ENCODE results near the gene FAM72D.
"Not testable (repeated sequence)": the region's sequence is repeated elsewhere in the genome, so short reads cannot be mapped to it uniquely, and the experiment has no call there.

FAM72D gene

DNA sequence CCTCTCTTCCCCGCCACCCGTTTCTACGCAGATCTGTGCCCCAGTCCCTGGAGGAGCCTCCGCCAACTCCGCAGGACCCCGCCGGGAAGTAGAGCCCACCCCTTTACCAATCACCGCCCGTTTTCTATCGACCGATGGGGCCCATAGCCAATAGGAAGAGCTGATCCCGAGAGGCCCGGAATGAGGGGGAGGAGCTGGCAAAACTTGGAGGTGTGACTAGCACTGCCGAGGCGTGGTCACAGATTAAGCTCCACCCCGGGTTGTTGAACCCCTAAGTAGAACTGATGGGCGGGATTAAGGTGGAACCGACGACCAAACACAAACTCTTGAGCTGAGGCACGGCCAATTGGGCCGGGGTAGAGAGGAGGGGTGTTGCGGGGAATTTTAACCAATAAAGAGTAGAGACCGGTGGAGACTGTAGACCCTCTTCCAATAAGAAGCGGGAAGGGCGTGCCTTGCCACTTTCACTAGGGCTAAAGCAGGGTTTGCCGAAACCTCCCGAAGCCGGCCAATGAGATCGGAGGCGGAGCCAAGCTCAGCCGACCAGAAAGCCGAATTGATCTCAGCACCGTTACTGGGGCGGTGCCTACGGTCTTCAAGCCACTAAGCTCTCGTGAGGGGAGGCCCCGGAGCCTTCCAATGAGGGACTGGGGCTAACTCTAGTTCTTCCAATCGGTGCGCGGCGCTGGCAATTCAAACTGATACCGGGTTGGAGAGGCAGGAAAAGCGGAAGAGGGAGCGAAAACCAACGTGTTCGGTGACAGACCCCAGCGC, at the start of gene FAM72D, which contains the start of gene SRGAP2B:
FAM72D (plus strand) TSS at position 691 of the 774 bp plus-strand sequence. CDS start 874 bp downstream, outside the sequence.
SRGAP2B (minus strand) TSS at position 45 of the 774 bp plus-strand sequence. CDS start 2,427 bp downstream, outside the sequence.
- not testable (repeated sequence) for DNase-seq (ENCODE audit: low spot score)

DNA sequence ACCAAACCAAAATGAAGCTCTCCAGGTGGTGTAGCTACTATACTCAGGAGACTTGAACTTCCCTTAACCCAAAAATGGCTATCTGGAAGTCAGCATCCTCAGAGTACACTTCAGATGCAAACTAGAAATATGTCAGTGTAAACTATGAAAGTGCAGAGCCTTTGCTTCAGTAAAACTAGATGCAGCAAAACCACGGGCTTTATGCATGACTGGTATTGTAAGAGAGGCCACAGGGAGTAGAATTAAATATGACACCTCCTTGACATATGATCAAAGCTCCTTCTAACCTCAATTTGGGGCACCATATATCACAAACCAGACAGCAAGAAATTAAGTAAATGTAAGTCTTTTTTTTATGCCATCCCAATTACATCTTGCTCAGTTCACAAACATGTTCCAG, 48.2 kb upstream of the FAM72D start:
- not testable (repeated sequence) for DNase-seq (ENCODE audit: low spot score)

DNA sequence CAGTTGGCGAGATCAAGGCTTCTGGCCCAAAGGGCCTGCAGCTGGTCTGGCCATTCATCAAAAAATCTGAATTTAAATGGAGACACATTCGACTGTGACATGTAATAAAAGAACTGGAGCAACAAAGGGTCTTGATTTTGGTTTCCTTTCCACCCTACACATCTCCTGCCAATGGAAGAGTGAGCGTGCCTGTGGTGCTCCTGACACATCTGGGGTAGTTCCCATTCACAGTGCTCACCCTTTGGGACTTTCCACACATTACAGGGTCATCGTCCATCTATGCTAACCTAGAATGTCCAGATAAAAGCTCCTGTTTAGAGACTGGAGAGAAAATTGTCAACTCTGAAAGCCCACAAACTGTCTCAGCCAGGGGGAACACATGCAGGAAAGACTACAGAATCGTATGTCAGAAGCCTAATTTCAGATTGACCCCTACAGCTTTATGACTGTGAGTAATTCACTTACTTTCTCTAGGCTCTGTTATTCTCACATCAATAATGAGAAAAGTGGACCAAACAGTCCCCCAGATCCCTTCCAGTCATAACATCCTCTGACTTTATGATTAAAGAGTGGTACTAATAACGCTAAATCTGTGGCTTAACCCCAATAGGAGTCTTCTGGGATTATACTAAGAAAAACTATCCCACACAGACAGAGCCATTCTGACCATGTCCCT, 47.5 kb upstream of the FAM72D start:
- not testable (repeated sequence) for DNase-seq (ENCODE audit: low spot score)

DNA sequence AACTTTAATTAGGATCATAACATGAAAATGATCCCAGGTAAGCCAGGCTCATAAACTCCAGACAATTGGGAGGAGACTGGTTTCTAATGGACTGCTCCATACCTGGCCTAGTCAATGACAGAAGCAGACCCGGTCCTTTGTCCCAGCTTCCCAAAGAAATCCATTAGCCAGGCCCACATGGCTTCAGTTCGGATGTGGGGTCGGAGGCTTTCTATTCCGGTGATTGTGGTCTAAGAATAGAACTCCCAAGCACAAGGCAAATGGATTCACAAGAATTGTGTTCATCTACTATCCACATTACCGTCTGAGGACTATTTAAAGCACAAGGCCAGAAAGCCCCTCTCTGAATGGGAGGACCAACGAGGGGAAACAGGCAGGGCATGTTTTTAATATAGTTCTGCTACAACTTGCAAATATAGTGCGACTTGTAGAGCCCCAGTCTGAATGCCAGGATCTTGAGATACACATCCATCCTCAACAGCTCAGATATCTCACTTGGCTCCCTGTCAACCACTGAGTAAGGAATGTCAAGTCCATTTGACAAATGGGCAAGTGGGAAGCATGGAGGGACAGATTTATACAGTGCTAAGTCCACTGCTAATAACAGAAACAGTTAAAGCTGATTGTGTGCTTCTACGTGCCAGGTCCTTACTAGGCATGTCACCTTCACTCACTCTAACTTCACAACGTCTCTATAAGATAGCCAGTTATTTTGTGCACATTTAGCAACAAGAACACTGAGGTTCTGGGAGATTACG, 43.6 kb upstream of the FAM72D start:
- not testable (repeated sequence) for DNase-seq (ENCODE audit: low spot score)

- DNase-seq (ENCODE audit: low spot score): not testable (repeated sequence)
Observed at GRCh38 chr1:145053428-145053827, 42.3 kb upstream of the FAM72D start.

- DNase-seq (ENCODE audit: low spot score): not testable (repeated sequence)
Observed at GRCh38 chr1:145055217-145055760, 40.5 kb upstream of the FAM72D start.

DNA sequence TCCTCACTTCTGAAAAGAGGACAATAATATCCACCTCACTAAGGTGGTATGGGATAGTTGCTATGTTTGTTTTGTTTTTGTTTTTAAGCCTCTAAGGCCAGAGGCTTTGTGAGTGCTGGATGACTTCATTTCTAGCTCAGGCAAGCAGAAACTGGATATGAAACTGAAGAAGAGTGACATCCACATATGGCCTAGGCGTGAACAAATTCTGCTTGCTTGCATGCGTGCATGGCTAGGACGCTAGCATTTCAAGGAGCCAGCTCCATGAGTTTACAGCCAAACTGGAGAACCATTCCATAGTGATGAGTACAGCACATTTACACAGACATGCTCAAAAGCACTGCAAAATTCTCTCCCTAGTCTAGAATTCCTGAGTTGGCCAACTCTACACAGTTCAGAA, 37.6 kb upstream of the FAM72D start:
- DNase-seq (ENCODE audit: low spot score): not testable (repeated sequence)

- DNase-seq (ENCODE audit: low spot score): not testable (repeated sequence)
Observed at GRCh38 chr1:145063285-145063684, 32.5 kb upstream of the FAM72D start.

DNA sequence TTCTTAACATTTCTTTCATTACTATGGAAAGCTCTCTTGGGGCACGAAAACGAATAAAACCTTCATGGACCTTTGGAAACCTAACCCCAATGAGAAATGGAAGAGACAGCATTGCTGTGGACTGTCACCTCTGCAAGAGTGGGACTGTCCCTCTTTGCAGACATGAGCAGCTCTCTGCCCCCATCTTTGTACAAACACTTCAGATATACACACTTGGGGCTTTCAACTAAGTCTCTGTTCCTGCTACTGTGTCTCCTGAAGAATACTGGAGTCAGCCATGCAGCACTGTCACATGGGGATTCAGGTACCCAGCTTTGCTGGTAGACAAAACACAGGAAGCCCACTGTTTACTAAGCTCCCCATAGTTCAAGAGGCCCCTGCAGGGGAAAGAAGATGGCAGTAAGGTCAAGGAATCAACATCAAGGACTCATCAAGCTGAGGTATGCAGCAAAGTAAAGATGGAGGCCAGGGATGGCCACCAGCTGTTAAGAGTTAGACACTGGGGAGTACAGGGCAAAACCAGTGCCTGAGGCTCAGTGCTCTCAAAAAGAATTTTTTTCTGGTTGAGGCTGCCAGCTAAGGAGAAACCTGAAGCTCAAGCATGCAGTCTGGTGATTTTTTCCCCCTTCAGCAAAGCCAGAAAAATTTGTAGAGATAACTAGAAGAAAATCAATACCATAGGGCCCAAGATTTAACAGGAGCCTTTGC, 31.7 kb upstream of the FAM72D start:
- not testable (repeated sequence) for DNase-seq (ENCODE audit: low spot score)

DNA sequence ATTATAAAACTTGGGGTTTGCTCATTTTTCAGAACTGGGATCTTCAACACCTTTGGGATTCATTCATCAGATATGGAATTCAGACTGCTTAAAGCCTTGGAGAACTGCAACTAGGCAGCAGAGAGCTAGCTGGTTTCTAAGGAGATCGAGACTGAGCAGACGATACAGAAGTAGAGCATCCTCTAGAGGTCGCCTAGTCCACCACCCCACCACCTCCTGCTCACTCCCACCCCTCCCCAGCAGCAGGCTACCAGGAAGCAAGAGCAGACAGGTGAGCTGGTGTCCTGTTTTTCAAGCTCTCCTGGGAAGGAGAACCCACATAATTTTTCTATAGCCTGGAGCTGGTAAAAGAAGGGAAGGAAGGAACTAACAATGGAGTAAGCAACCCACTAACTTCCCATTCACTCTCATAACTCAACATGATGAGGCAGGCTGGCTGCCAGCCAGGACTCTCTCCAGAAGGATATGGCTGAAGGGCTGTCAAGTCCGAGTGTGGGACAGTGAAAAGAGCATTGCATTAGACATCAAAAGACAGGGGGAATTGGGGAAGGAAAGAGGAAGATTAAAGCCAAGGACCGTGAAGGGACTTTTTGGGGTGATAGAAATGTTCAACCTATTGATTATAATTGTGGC, 30.5 kb upstream of the FAM72D start:
- not testable (repeated sequence) for DNase-seq (ENCODE audit: low spot score)

- DNase-seq (ENCODE audit: low spot score): not testable (repeated sequence)
Observed at GRCh38 chr1:145066486-145066885, 29.3 kb upstream of the FAM72D start.

GRCh38 chr1:145071569-145071968, 24.2 kb upstream of the FAM72D start:
- DNase-seq (ENCODE audit: low spot score): not testable (repeated sequence)

DNA sequence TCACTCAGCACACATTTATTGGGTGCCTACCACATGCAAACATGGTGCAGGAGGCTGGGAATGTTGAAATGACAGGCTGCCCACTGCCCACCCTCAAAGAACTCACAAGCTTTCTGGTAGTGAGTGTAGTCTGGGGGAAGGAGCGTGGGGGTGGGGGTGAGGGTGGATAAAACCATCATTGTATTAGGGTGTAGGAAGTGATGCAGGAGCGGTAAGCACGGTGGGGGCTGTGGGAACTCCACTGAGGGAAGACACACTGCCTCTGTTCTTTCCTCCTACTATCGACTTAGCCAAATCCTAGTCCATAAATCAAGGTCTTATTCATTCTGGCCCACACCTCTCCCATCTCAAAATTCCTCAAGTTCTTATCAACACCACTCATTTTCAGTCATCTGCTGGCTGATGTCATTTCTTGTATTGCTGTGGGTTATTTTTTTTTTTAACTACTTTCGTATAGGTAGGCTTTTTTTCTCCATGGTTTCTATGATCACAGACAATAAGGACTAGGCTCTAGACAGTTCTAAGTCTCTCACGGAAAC, 21.7 kb upstream of the FAM72D start:
- DNase-seq (ENCODE audit: low spot score): not testable (repeated sequence)

DNA sequence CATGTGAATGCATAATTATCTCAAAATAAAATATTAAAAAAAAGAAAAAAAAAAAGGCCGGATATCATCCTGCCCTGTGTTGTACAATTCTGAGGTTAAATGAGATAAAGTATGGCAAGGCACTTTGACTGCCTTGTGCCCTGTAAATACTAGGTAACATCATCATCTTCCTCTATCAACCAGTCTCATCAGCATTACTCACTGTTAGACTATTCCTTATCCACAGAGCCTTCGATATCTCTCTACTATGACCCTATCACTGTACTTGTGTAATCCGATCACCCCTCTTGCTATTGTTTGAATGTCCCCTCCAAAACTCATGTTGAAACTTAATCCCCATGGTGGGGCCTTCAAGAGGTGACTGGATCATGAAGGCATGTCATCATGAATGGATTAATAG, 18.9 kb upstream of the FAM72D start:
- not testable (repeated sequence) for DNase-seq (ENCODE audit: low spot score)

- DNase-seq (ENCODE audit: low spot score): not testable (repeated sequence)
Observed at GRCh38 chr1:145077872-145078786, 17.6 kb upstream of the FAM72D start.

GRCh38 chr1:145078787-145079370, 16.9 kb upstream of the FAM72D start:
- DNase-seq (ENCODE audit: low spot score): not testable (repeated sequence)

DNA sequence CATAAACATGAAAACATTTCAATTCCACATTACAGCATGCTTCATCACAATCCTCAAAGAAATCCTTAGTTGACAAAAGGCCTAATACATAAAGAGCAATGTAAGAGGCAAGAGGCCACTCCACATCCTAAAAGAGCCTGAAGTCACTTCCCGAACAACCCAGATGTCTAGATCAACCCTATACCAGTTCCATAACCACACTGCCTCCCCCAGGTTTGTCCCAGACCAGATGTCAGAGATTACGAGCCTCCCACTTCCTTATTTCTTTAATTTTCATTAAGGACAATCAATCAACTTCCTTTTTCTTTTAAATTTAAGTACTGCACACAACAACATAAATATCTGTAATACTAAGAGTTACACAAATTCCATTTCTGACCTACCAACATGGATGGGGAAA, 16.0 kb upstream of the FAM72D start:
- not testable (repeated sequence) for DNase-seq (ENCODE audit: low spot score)

DNA sequence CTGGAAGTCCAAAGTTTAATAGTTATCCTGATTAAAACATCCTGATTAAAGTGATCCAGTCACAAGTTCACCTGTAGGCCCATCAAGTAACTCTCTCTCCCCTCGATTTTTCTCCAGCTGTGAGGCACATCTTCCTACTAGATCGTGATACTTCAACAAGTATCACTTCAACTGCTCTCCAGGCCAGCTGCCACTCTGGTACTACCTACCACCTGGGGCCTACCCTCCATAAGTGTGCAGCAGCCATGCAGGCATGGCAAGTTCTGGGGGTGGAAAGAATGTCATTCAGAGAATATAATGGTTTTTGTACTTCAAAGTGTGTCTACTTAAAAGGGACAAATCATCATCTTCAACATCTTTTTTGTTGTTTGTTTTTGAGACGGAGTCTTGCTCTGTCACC, 15.6 kb upstream of the FAM72D start:
- DNase-seq (ENCODE audit: low spot score): not testable (repeated sequence)
